Neuronal stem cell (in vitro differentiated cells): ENCODE measurements around the gene TBL2. TPM values are rescaled to one million over a fixed set of nuclear protein-coding genes. Genes with fewer than 3 reads are reported as not detected.
A peak's percentile ranks its signal among the peaks of the same experiment; 100 is the strongest.

Experiments used
- DNase-seq: peaks from one replicate; pipeline ENCODE4 v3.0.0-alpha.2; 2013; ENCODE audit warnings: low spot score
- H2AFZ ChIP-seq: one replicate; pipeline ENCODE4 v1.6.1; 2013; ENCODE audit warnings: mild to moderate bottlenecking, low read length, inconsistent platforms
- H2AK5ac ChIP-seq: 2 replicates; pipeline ENCODE4 v1.6.1; 2013; ENCODE audit warnings: low read depth, mild to moderate bottlenecking, inconsistent platforms, low read length, moderate library complexity, mixed read lengths
- H2BK120ac ChIP-seq: 2 replicates; pipeline ENCODE4 v1.6.1; 2013; ENCODE audit warnings: low read depth, mild to moderate bottlenecking, inconsistent platforms, low read length, moderate library complexity, mixed read lengths
- H2BK12ac ChIP-seq: one replicate; pipeline ENCODE4 v1.6.1; 2013; ENCODE audit warnings: low read length, inconsistent platforms
- H2BK15ac ChIP-seq: 2 replicates; pipeline ENCODE4 v1.6.1; 2013; ENCODE audit warnings: mild to moderate bottlenecking, low read length, inconsistent platforms, mixed read lengths
- H2BK5ac ChIP-seq: one replicate; pipeline ENCODE4 v1.6.1; 2013; ENCODE audit warnings: inconsistent platforms, mild to moderate bottlenecking, low read length, moderate library complexity
- H3K14ac ChIP-seq: one replicate; pipeline ENCODE4 v1.6.1; 2013; ENCODE audit warnings: low read length, inconsistent platforms
- H3K18ac ChIP-seq: 2 replicates; pipeline ENCODE4 v1.6.1; 2013; ENCODE audit warnings: low read length, inconsistent platforms
- H3K23ac ChIP-seq: 2 replicates; pipeline ENCODE4 v1.6.1; 2013; ENCODE audit warnings: low read depth, mild to moderate bottlenecking, mixed read lengths, low read length, inconsistent platforms; ENCODE audit not compliant: poor library complexity
- H3K27ac ChIP-seq: replicated peaks from 3 replicates; pipeline ENCODE4 v1.5.1; 2013; ENCODE audit warnings: low read length, inconsistent platforms
- H3K27me3 ChIP-seq, 3 experiments: 2 replicates each; pipeline ENCODE4 v1.6.1; 2013; ENCODE audit warnings: low read length in 3 of 3, mild to moderate bottlenecking in 2 of 3, inconsistent platforms in 1 of 3, low read depth in 1 of 3, mixed read lengths in 1 of 3, moderate library complexity in 1 of 3; ENCODE audit not compliant: control insufficient read depth in 3 of 3, insufficient read depth in 3 of 3
- H3K36me3 ChIP-seq, 2 donors: replicated peaks in 1 of 2; 2 replicates each; pipeline ENCODE4 v1.6.1; 2013; ENCODE audit warnings: low read length in 2 of 2; ENCODE audit not compliant: control insufficient read depth in 2 of 2, insufficient read depth in 2 of 2
- H3K4ac ChIP-seq: 2 replicates; pipeline ENCODE4 v1.6.1; 2013; ENCODE audit warnings: inconsistent platforms, mild to moderate bottlenecking, low read length, moderate library complexity
- H3K4me1 ChIP-seq, 2 donors: 1 replicate in 1 of 2; 2 replicates in 1 of 2; pipeline ENCODE4 v1.6.1; 2013; ENCODE audit warnings: low read length in 2 of 2, low read depth in 1 of 2; ENCODE audit not compliant: control insufficient read depth in 2 of 2, insufficient read depth in 1 of 2
- H3K4me2 ChIP-seq: one replicate; pipeline ENCODE4 v1.6.1; 2013; ENCODE audit warnings: mild to moderate bottlenecking, low read length, inconsistent platforms; ENCODE audit not compliant: insufficient read depth, poor library complexity, severe bottlenecking
- H3K4me3 ChIP-seq, 2 donors: 2 replicates each; pipeline ENCODE4 v1.5.1; 2013; ENCODE audit warnings: low read length in 2 of 2, mild to moderate bottlenecking in 2 of 2, inconsistent platforms in 1 of 2, moderate library complexity in 1 of 2
- H3K79me1 ChIP-seq: one replicate; pipeline ENCODE4 v1.6.1; 2013; ENCODE audit warnings: low read depth, mild to moderate bottlenecking, inconsistent platforms, low read length, moderate library complexity
- H3K9ac ChIP-seq: one replicate; pipeline ENCODE4 v1.6.1; 2013; ENCODE audit warnings: mild to moderate bottlenecking, low read depth, low read length, inconsistent platforms; ENCODE audit not compliant: poor library complexity
- H3K9me3 ChIP-seq, 2 donors: replicated peaks in 1 of 2; 2 replicates each; pipeline versions ENCODE3 to v1.6.1; 2013; ENCODE audit warnings: low read length in 2 of 2, mild to moderate bottlenecking in 2 of 2, inconsistent platforms in 1 of 2, low read depth in 1 of 2, mixed read lengths in 1 of 2, moderate library complexity in 1 of 2; ENCODE audit not compliant: control insufficient read depth in 2 of 2, insufficient read depth in 1 of 2
- H4K8ac ChIP-seq: one replicate; pipeline ENCODE4 v1.6.1; 2013; ENCODE audit warnings: low read depth, mild to moderate bottlenecking, inconsistent platforms, low read length, moderate library complexity
- H4K91ac ChIP-seq: one replicate; pipeline ENCODE4 v1.6.1; 2013; ENCODE audit warnings: low read length, low read depth, mild to moderate bottlenecking, inconsistent platforms; ENCODE audit not compliant: poor library complexity
- WGBS, 2 donors: extraction: QIAGEN DNeasy Blood & Tissue Kit; methylation state at CpG; one replicate each; pipeline ENCODE4 v1.1.7; 2013; ENCODE audit warnings: missing lambda C conversion rate in 2 of 2, mixed read lengths in 1 of 2; ENCODE audit not compliant: insufficient read length in 2 of 2, insufficient replicate concordance in 1 of 2; ENCODE audit errors: extremely low coverage in 2 of 2; 5-methylcytosine and 5-hydroxymethylcytosine counted together
- polyA plus RNA-seq, 2 experiments: library from polyadenylated mRNA; stranded (reverse); fragments of 200-250 nt; gene quantifications; one replicate each; pipeline ENCODE4 v1.2.3, GENCODE V29; 2013

Gene TBL2, protein sequence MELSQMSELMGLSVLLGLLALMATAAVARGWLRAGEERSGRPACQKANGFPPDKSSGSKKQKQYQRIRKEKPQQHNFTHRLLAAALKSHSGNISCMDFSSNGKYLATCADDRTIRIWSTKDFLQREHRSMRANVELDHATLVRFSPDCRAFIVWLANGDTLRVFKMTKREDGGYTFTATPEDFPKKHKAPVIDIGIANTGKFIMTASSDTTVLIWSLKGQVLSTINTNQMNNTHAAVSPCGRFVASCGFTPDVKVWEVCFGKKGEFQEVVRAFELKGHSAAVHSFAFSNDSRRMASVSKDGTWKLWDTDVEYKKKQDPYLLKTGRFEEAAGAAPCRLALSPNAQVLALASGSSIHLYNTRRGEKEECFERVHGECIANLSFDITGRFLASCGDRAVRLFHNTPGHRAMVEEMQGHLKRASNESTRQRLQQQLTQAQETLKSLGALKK
- 26.1 TPM for polyA plus RNA-seq (2013, experiment 1 of 2)
- polyA plus RNA-seq (2013, experiment 2 of 2), result 23.8 TPM

DNA sequence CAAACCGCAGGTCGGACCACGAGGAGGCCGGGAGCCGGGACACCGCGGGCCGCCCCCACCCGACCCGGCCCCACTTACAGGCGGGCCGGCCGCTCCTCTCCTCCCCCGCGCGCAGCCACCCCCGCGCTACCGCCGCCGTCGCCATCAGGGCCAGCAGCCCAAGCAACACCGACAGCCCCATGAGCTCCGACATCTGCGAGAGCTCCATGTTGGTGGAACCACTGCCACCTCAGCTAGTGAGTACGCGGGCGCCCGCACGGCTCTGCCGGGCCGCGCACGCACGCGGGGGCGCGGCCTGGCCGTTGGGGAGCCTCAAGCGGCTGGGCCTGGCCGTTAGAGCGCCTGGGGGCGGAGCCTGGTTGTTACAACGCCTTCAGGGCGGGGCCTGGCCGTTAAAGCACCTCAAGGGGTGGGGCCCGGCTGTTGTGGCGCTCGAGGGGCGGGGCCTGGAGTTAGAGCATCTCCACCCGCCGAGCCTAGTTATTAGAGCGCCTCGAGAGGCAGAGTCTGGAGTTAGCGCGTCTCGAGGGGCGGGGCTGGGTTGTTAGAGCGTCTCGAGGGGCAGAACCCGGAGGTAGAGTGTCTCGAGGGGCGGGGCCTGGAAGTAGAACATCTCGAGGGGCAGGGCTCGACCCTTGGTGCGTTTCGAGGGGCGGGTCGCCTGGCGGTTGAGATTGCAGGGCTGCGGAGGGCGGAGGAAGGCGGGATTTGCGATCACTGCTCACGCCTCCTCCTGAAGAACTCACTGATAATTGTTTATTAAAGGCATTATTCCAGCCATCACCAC, at the start of gene TBL2:
TSS of gene TBL2 (minus strand) at position 238 of the 787 bp plus-strand sequence. CDS start at position 208, 30 bp downstream.
- Histone ChIP-seq H3K23ac (peak within 1 kb of the TSS; percentile 99), H2AK5ac (peak within 1 kb of the TSS; percentile 100), H2BK12ac (no peak within 1 kb of the TSS), H2BK5ac (peak within 1 kb of the TSS; percentile 93), H3K27me3 (no peaks in the 10 kb centered on the region), H2BK120ac (peak within 1 kb of the TSS; percentile 67), H3K9me3 (no peaks in the 10 kb centered on the region), H3K27ac (peak within 1 kb of the TSS; percentile 86), H3K14ac (peak within 1 kb of the TSS; percentile 94), H3K9ac (peak within 1 kb of the TSS; percentile 98), H3K4me2 (peak within 1 kb of the TSS; percentile 66), H3K4me3 (peak within 1 kb of the TSS; percentile 69 to 97), H3K79me1 (peaks cover 8% of the 10 kb centered on the region), H4K91ac (no peak within 1 kb of the TSS), H4K8ac (no peak within 1 kb of the TSS), H3K4me1 (peaks cover 12 to 13% of the 10 kb centered on the region in 2 donors), H3K18ac (peak within 1 kb of the TSS; percentile 98), H2AFZ (peak within 1 kb of the TSS; percentile 87), H3K4ac (peak within 1 kb of the TSS; percentile 84), H2BK15ac (peak within 1 kb of the TSS; percentile 78), H3K36me3 (peaks cover 13 to 31% of the 10 kb centered on the region in 2 donors)
- peak; percentile 99 for DNase-seq
- WGBS, 2 donors, result no CpG with 5 or more reads among the region's 75 CpGs

DNA sequence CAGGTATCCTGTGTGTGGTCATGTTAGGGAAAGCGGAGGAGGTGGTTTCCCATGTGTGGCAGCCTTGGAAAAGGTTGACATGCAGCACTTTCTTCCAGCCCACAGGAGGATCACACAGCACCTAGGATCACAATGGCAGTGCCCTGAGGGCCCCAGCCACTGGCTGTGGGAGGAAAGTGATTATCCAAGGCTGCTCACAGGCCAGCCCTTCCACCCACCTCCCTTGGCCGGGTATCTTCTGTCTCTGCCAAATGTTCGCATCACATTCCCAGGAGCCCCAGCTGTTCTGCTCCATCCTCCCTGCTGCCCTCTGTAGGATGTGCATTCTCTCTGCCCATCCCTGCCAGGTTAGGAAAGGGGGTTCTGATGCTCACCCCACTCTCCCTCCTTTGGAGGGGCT, 48.4 kb upstream of the TBL2 start:
- Histone ChIP-seq H2BK15ac (peak overlapping the region; percentile 90), H2BK120ac (no peak overlapping the region), H3K79me1 (peaks cover 5% of the 10 kb centered on the region), H3K4me1 (peaks cover 10 to 11% of the 10 kb centered on the region in 2 donors), H3K27me3 (peaks cover 15 to 59% (median 26%) of the 10 kb centered on the region in 3 experiments), H3K9me3 (no peaks in the 10 kb centered on the region), H3K4ac (no peak overlapping the region), H3K4me2 (no peak overlapping the region), H2AK5ac (peak overlapping the region; percentile 82), H4K91ac (no peak overlapping the region), H4K8ac (no peak overlapping the region), H3K36me3 (no peaks in the 10 kb centered on the region), H2BK5ac (no peak overlapping the region), H3K18ac (peak overlapping the region; percentile 81), H3K9ac (no peak overlapping the region), H3K23ac (no peak overlapping the region), H3K27ac (no peak overlapping the region), H2AFZ (no peak overlapping the region), H3K4me3 (no peak overlapping the region), H2BK12ac (no peak overlapping the region), H3K14ac (peak overlapping the region; percentile 50)
- DNase-seq, result no peak
- WGBS, 2 donors, result no CpG with 5 or more reads among the region's 3 CpGs

DNA sequence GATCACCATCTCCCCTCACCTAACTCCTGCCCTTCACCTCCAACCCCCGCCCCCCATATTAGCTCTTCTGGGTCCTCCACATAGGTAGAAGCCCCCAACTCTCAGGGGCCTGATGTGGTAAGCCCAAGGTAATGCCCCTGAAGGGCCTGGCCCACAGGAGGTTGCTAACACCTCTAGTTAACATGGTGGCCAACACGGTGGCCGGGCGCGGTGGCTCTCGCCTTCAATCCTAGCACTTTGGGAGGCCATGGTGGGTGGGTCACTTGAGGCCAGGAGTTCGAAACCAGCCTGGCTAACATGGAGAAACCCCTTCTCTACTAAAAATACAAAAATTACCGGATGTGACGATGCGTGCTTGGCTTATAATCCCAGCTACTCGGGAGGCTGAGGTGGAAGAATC, 46.9 kb upstream of the TBL2 start:
- Histone ChIP-seq H4K8ac (no peak overlapping the region), H3K4me2 (no peak overlapping the region), H2BK15ac (no peak overlapping the region), H3K36me3 (no peaks in the 10 kb centered on the region), H2AK5ac (peak overlapping the region; percentile 30), H2BK120ac (no peak overlapping the region), H3K18ac (no peak overlapping the region), H4K91ac (no peak overlapping the region), H3K9ac (no peak overlapping the region), H3K4ac (no peak overlapping the region), H2BK5ac (no peak overlapping the region), H3K27ac (no peak overlapping the region), H3K4me1 (peaks cover 10 to 11% of the 10 kb centered on the region in 2 donors), H3K23ac (no peak overlapping the region), H3K79me1 (peaks cover 5% of the 10 kb centered on the region), H3K14ac (no peak overlapping the region), H3K27me3 (peaks cover 15 to 64% (median 31%) of the 10 kb centered on the region in 3 experiments), H3K4me3 (no peak overlapping the region), H2AFZ (no peak overlapping the region), H2BK12ac (no peak overlapping the region), H3K9me3 (no peaks in the 10 kb centered on the region)
- WGBS, 2 donors, result no CpG with 5 or more reads among the region's 11 CpGs
- DNase-seq, result no peak

- no peak overlapping the region for H3K9ac ChIP-seq
- H2BK12ac ChIP-seq, result no peak overlapping the region
- H3K18ac ChIP-seq, result no peak overlapping the region
- no peak overlapping the region for H4K91ac ChIP-seq
- peak overlapping the region in 1 of 2 donors; percentile 6 for H3K4me3 ChIP-seq
- no peak overlapping the region for H3K27ac ChIP-seq
- H4K8ac ChIP-seq, result no peak overlapping the region
- H3K4me2 ChIP-seq, result no peak overlapping the region
- H3K4me1 ChIP-seq, result peaks cover 10 to 11% of the 10 kb centered on the region in 2 donors
- no peak overlapping the region for H3K4ac ChIP-seq
- peaks cover 15 to 67% (median 31%) of the 10 kb centered on the region in 3 experiments for H3K27me3 ChIP-seq
- H3K9me3 ChIP-seq, result no peaks in the 10 kb centered on the region
- peaks cover 5% of the 10 kb centered on the region for H3K79me1 ChIP-seq
- no peaks in the 10 kb centered on the region for H3K36me3 ChIP-seq
- H2BK5ac ChIP-seq, result no peak overlapping the region
- no peak overlapping the region for H3K14ac ChIP-seq
- no peak overlapping the region for H2BK120ac ChIP-seq
- no peak overlapping the region for H2BK15ac ChIP-seq
- H2AFZ ChIP-seq, result peak overlapping the region; percentile 99
- H3K23ac ChIP-seq, result no peak overlapping the region
- no peak overlapping the region for H2AK5ac ChIP-seq
- no CpG with 5 or more reads among the region's 9 CpGs for WGBS, 2 donors
- DNase-seq, result no peak
Measured at GRCh38 chr7:73624669-73625001, 46.3 kb upstream of the TBL2 start.
